GM12878 (cell line): Measurements from ENCODE around the gene XAGE1A. TPM values are rescaled to one million over a fixed set of nuclear protein-coding genes. Genes with fewer than 3 reads are reported as not detected.
"Not testable (repeated sequence)": the region's sequence is repeated elsewhere in the genome, so short reads cannot be mapped to it uniquely, and the experiment has no call there.

Experiments
- ATAC-seq: fragments of 200-7000 bp; cut with Tn5 transposase; 3 replicates; pipeline ENCODE4 v1.9.1; 2020; ENCODE audit warnings: mild to moderate bottlenecking, moderate library complexity
- BruUV-seq: library from RNA; stranded (reverse); fragments of 400-500 nt; replicated peaks from 2 replicates; lab custom pipeline; 2021; lab: Mats Ljungman, UMichigan
- CTCF ChIA-PET: fragments of 300-600 bp; sonication (Branson Sonifier 250); formaldehyde crosslinking; extraction: SDS; loops from one replicate; lab custom pipeline; 2021; ENCODE audit warnings: inconsistent platforms; lab: Yijun Ruan, JAX
- POLR2A ChIA-PET: fragments of 350-600 bp; formaldehyde crosslinking; extraction: SDS; loops from one replicate; lab custom pipeline; 2021; ENCODE audit warnings: inconsistent platforms; lab: Charles Lee
- RAD21 ChIA-PET: fragments of 300-600 bp; sonication (Branson Sonifier 250); formaldehyde crosslinking; loops from one replicate; lab custom pipeline; 2023; ENCODE audit warnings: antibody characterized with exemption; ENCODE audit not compliant: unreplicated experiment; lab: Charles Lee
- SMC1A ChIA-PET: fragments of 300-600 bp; sonication (Branson Sonifier 250); formaldehyde crosslinking; loops from one replicate; lab custom pipeline; 2023; ENCODE audit not compliant: unreplicated experiment, uncharacterized antibody; lab: Charles Lee
- DNase-seq: peaks from one replicate; pipeline ENCODE4 v3.0.0-alpha.2; 2011; ENCODE audit warnings: low read depth, low spot score
- FAIRE-seq: peaks from 3 replicates; lab custom pipeline; 2011; peaks lifted over from hg19 to GRCh38; lab: Jason Lieb, UNC
- H2AFZ ChIP-seq: 2 replicates; pipeline ENCODE4 v1.6.0; 2011; ENCODE audit warnings: low read depth, low read length, control low read depth; ENCODE audit not compliant: control insufficient read depth
- H3K27ac ChIP-seq: 2 replicates; pipeline ENCODE4 v1.5.1; 2011; ENCODE audit warnings: control low read depth; ENCODE audit not compliant: control insufficient read depth, insufficient read depth
- H3K27me3 ChIP-seq, 2 experiments: replicated peaks in 1 of 2; 2 replicates each; pipeline versions ENCODE4 v1.6.0 to v1.6.1; 2011; ENCODE audit warnings: low read length in 1 of 2; ENCODE audit not compliant: control insufficient read depth in 2 of 2, insufficient read depth in 2 of 2
- H3K36me3 ChIP-seq, 2 experiments: 2 replicates each; pipeline ENCODE4 v1.5.1; 2011; ENCODE audit warnings: low read length in 1 of 2; ENCODE audit not compliant: control insufficient read depth in 2 of 2, insufficient read depth in 2 of 2
- H3K4me1 ChIP-seq: 2 replicates; pipeline ENCODE4 v1.6.1; 2011; ENCODE audit warnings: mild to moderate bottlenecking, low read length, moderate library complexity, mixed read lengths; ENCODE audit not compliant: control insufficient read depth, insufficient read depth
- H3K4me2 ChIP-seq: 2 replicates; pipeline ENCODE4 v1.6.0; 2011; ENCODE audit warnings: control low read depth; ENCODE audit not compliant: control insufficient read depth, insufficient read depth
- H3K4me3 ChIP-seq: fragments of 200-600 bp; sonication (generic); 2 replicates; pipeline ENCODE4 v1.5.1; 2016
- H3K79me2 ChIP-seq: 2 replicates; pipeline ENCODE4 v1.6.0; 2011; ENCODE audit warnings: low read length; ENCODE audit not compliant: control insufficient read depth, insufficient read depth
- H3K9ac ChIP-seq: 2 replicates; pipeline ENCODE4 v1.8.0; 2011; ENCODE audit warnings: low read length, control low read depth, mixed read lengths; ENCODE audit not compliant: control insufficient read depth, insufficient read depth
- H3K9me3 ChIP-seq: replicated peaks from 3 replicates; pipeline ENCODE4 v1.5.1; 2011; ENCODE audit warnings: mild to moderate bottlenecking, low read length; ENCODE audit not compliant: control insufficient read depth, insufficient read depth
- H4K20me1 ChIP-seq: 2 replicates; pipeline ENCODE4 v1.6.0; 2011; ENCODE audit not compliant: control insufficient read depth, insufficient read depth
- BCL11A ChIP-seq: IDR thresholded peaks from 2 replicates; pipeline ENCODE4 v1.6.1; 2011; ENCODE audit warnings: low read depth, low read length
- CBX3 ChIP-seq: fragments of 200-600 bp; sonication (generic); IDR thresholded peaks from 2 replicates; pipeline ENCODE4 v1.6.1; 2016; ENCODE audit warnings: low read depth, borderline replicate concordance
- CBX5 ChIP-seq: sonication (generic); IDR thresholded peaks from 2 replicates; pipeline ENCODE4 v1.6.1; 2016; ENCODE audit warnings: low read depth, moderate library complexity, mild to moderate bottlenecking, inconsistent platforms
- ETV6 ChIP-seq, 2 experiments: fragments of 450-650 bp in 1 of 2; IDR thresholded peaks in 1 of 2; conservative IDR thresholded peaks in 1 of 2; 2 replicates each; pipeline ENCODE4 v1.6.1; 2014; ENCODE audit warnings: antibody characterized with exemption in 1 of 2, borderline replicate concordance in 1 of 2, low read depth in 1 of 2, mild to moderate bottlenecking in 1 of 2, moderate library complexity in 1 of 2
- NBN ChIP-seq: fragments of 450-650 bp; IDR thresholded peaks from 2 replicates; pipeline ENCODE4 v1.6.1; 2016
- NRF1 ChIP-seq: conservative IDR thresholded peaks from 2 replicates; pipeline ENCODE4 v1.6.1; 2011; ENCODE audit warnings: mild to moderate bottlenecking, low read depth, low read length, improper control_type of control experiment
- RFX5 ChIP-seq: IDR thresholded peaks from 2 replicates; pipeline ENCODE4 v1.6.1; 2011; ENCODE audit warnings: low read depth, low read length, improper control_type of control experiment
- SREBF2 ChIP-seq: IDR thresholded peaks from 2 replicates; pipeline ENCODE4 v1.6.1; 2012; ENCODE audit warnings: mild to moderate bottlenecking, low read length
- TCF12 ChIP-seq: IDR thresholded peaks from 2 replicates; pipeline ENCODE4 v1.6.1; 2011; ENCODE audit warnings: low read depth, mild to moderate bottlenecking, low read length
- WGBS: methylation state at CpG from one replicate; pipeline ENCODE4 v1.1.6; 2016; ENCODE audit warnings: low lambda C conversion rate; ENCODE audit not compliant: insufficient replicate concordance, insufficient coverage; ENCODE audit errors: missing lambda C conversion rate; 5-methylcytosine and 5-hydroxymethylcytosine counted together
- in situ Hi-C: fragments of 300-500 bp; cut with MboI; formaldehyde crosslinking; loops from 9 replicates; pipeline ENCODE4 v1.14.3; 2018; ENCODE audit warnings: mixed read lengths
- intact Hi-C: fragments of 100-400 bp; cut with micrococcal nuclease; formaldehyde crosslinking; loops from one replicate; pipeline ENCODE4 v1.14.2; 2022; ENCODE audit not compliant: unreplicated experiment
- polyA plus RNA-seq, 11 experiments: library from polyadenylated mRNA; depleted of rRNA in 4 of 11; unstranded in 6 of 11; stranded (reverse) in 5 of 11; fragments of >200 nt; fragmentation: Nextera tagmentation in 4 of 11; fragmentation: Illumina TruSeq in 1 of 11; extraction: Ambion mirVana in 4 of 11; extraction: Trizol in 1 of 11; gene quantifications; 1 replicate in 1 of 11; 2 replicates in 10 of 11; pipeline versions ENCODE4 v1.2.1 to v1.2.3, GENCODE V29; 2011 to 2016; ENCODE audit warnings: inconsistent platforms in 2 of 11, missing spikeins in 2 of 11, low read depth in 1 of 11
- total RNA-seq, 4 experiments: library from RNA; depleted of rRNA in 3 of 4; stranded (reverse); fragments of >200 nt in 3 of 4; fragmentation: Illumina TruSeq in 1 of 4; extraction: Trizol in 1 of 4; gene quantifications; 2 replicates each; pipeline versions ENCODE4 v1.2.1 to v1.2.3, GENCODE V29; 2013 to 2021
- TF ChIP-seq, protein P1 (sequence below): fragments of 450-650 bp; IDR thresholded peaks from 2 replicates; pipeline ENCODE4 v1.6.1; 2016; ENCODE audit warnings: mild to moderate bottlenecking, moderate library complexity, borderline replicate concordance
- TF ChIP-seq, protein P2 (sequence below): IDR thresholded peaks from 2 replicates; pipeline ENCODE4 v1.6.1; 2011; ENCODE audit warnings: borderline replicate concordance, low read depth, mild to moderate bottlenecking, moderate library complexity, low read length; ENCODE audit not compliant: insufficient read depth, poor library complexity, severe bottlenecking
- TF ChIP-seq, protein P3 (sequence below): IDR thresholded peaks from 2 replicates; pipeline ENCODE4 v1.6.1; 2012; ENCODE audit warnings: mild to moderate bottlenecking, low read depth, low read length

Gene XAGE1A
- total and polyA plus RNA-seq, 10 of the 15 experiments (the other 5 are each of a cell fraction or from before 2014, with no cell fraction given), result not detected

DNA sequence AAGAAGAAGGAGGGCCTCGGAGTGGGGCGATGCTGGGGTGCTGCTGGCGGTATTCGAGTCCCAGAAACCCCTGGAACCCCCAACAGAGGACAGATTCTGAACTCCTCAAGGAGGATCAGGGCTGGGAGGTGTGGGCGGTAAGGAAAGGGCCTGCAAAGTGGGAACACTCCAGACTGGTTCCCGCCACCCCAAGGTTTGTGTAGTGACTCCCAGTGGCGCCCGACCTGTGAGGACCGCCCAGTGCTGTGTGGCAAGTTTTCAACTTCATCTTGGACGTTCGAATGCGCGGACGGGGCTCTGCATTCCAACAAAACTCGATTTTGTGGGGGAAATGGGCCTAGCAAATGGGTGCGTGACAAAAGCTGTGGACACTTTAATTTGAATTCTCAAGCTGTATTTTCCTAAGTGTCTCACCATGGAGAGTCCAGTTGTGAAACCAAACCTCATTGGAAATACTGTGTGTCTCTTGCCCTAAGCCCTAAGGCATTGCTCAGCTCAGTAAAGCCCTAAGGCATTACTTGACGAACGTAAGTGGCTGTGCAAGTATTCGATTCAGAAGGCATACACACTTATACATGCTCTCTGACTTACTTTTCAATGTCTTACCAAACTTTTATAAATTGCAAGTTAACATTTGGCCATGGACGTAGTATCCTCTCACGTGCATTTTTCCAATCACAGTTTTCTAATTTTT, 48.7 kb downstream of the XAGE1A start (continued):
- TF ChIP-seq RFX5, result no peak
- TF ChIP-seq, protein P1, sequence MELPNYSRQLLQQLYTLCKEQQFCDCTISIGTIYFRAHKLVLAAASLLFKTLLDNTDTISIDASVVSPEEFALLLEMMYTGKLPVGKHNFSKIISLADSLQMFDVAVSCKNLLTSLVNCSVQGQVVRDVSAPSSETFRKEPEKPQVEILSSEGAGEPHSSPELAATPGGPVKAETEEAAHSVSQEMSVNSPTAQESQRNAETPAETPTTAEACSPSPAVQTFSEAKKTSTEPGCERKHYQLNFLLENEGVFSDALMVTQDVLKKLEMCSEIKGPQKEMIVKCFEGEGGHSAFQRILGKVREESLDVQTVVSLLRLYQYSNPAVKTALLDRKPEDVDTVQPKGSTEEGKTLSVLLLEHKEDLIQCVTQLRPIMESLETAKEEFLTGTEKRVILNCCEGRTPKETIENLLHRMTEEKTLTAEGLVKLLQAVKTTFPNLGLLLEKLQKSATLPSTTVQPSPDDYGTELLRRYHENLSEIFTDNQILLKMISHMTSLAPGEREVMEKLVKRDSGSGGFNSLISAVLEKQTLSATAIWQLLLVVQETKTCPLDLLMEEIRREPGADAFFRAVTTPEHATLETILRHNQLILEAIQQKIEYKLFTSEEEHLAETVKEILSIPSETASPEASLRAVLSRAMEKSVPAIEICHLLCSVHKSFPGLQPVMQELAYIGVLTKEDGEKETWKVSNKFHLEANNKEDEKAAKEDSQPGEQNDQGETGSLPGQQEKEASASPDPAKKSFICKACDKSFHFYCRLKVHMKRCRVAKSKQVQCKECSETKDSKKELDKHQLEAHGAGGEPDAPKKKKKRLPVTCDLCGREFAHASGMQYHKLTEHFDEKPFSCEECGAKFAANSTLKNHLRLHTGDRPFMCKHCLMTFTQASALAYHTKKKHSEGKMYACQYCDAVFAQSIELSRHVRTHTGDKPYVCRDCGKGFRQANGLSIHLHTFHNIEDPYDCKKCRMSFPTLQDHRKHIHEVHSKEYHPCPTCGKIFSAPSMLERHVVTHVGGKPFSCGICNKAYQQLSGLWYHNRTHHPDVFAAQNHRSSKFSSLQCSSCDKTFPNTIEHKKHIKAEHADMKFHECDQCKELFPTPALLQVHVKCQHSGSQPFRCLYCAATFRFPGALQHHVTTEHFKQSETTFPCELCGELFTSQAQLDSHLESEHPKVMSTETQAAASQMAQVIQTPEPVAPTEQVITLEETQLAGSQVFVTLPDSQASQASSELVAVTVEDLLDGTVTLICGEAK, result no peak
- no peak for TF ChIP-seq TCF12
- TF ChIP-seq CBX5, result no peak
- no peak for TF ChIP-seq SREBF2
- TF ChIP-seq, protein P2, sequence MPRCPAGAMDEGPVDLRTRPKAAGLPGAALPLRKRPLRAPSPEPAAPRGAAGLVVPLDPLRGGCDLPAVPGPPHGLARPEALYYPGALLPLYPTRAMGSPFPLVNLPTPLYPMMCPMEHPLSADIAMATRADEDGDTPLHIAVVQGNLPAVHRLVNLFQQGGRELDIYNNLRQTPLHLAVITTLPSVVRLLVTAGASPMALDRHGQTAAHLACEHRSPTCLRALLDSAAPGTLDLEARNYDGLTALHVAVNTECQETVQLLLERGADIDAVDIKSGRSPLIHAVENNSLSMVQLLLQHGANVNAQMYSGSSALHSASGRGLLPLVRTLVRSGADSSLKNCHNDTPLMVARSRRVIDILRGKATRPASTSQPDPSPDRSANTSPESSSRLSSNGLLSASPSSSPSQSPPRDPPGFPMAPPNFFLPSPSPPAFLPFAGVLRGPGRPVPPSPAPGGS, result no peak
- TF ChIP-seq NBN, result no peak
- TF ChIP-seq CBX3, result no peak
- no peak for TF ChIP-seq ETV6 (conservative IDR thresholded peaks at IDR 0.05 in 1 of 2, IDR thresholded peaks at IDR 0.05 in 1 of 2; ENCODE audit: borderline replicate concordance in 1 of 2, low read depth in 1 of 2)
- TF ChIP-seq, protein P3, sequence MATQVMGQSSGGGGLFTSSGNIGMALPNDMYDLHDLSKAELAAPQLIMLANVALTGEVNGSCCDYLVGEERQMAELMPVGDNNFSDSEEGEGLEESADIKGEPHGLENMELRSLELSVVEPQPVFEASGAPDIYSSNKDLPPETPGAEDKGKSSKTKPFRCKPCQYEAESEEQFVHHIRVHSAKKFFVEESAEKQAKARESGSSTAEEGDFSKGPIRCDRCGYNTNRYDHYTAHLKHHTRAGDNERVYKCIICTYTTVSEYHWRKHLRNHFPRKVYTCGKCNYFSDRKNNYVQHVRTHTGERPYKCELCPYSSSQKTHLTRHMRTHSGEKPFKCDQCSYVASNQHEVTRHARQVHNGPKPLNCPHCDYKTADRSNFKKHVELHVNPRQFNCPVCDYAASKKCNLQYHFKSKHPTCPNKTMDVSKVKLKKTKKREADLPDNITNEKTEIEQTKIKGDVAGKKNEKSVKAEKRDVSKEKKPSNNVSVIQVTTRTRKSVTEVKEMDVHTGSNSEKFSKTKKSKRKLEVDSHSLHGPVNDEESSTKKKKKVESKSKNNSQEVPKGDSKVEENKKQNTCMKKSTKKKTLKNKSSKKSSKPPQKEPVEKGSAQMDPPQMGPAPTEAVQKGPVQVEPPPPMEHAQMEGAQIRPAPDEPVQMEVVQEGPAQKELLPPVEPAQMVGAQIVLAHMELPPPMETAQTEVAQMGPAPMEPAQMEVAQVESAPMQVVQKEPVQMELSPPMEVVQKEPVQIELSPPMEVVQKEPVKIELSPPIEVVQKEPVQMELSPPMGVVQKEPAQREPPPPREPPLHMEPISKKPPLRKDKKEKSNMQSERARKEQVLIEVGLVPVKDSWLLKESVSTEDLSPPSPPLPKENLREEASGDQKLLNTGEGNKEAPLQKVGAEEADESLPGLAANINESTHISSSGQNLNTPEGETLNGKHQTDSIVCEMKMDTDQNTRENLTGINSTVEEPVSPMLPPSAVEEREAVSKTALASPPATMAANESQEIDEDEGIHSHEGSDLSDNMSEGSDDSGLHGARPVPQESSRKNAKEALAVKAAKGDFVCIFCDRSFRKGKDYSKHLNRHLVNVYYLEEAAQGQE, result no peak
- TF ChIP-seq NRF1, result no peak
- no peak for TF ChIP-seq BCL11A
- TF ChIP-seq, all 136 proteins: peak for 0

DNA sequence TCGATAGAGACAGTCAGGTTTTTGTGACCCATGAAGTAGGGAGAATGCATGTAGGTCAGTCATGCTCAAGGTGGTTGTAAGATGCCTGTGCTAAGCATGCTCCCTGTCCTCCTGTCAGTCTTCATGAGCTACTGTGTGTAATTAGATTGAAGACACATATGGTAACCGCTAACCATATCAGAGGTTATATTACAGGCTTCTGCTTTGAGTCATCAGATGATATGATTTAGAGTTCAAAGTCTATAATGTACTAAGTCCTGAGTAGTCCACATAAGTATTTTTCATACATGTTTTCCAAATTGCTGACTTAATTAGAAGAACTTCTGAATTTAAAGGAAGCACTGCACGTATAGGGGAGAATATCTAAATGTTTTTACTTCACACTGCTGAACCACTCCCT, 53.2 kb downstream of the XAGE1A start:
- in situ Hi-C loops, H3K36me3 ChIP-seq, DNase-seq, intact Hi-C loops, CTCF ChIA-PET, BruUV-seq, H2AFZ ChIP-seq, H4K20me1 ChIP-seq, H3K9me3 ChIP-seq, H3K4me2 ChIP-seq, RAD21 ChIA-PET, H3K4me3 ChIP-seq, FAIRE-seq, H3K27ac ChIP-seq, ATAC-seq, H3K79me2 ChIP-seq, POLR2A ChIA-PET, H3K4me1 ChIP-seq, H3K27me3 ChIP-seq, H3K9ac ChIP-seq: not testable (repeated sequence)
- SMC1A ChIA-PET, result interaction anchor here (1.1 kb wide), 1 partner anchor 9 kb away, joined by 3 read pairs; no protein-coding TSS in a partner anchor
- 19% methylated on average over 3 of the region's 3 CpGs for WGBS
